SK-N-SH treated with all-trans-retinoic acid at 6 μM for 48 hours (cell line): ENCODE data around the gene SYNPO.

Experiments used
- CREB5 ChIP-seq: fragments of 250-450 bp; sonication (Bioruptor Pico); IDR thresholded peaks from 2 replicates; pipeline ENCODE4 v1.5.1; 2020; ENCODE audit warnings: low read depth, mild to moderate bottlenecking, moderate library complexity
- ESRRG ChIP-seq: fragments of 250-450 bp; sonication (Bioruptor Pico); IDR thresholded peaks from 2 replicates; pipeline ENCODE4 v1.6.1; 2021; ENCODE audit warnings: mild to moderate bottlenecking
- PATZ1 ChIP-seq: fragments of 250-450 bp; sonication (Bioruptor Pico); IDR thresholded peaks from 2 replicates; pipeline ENCODE4 v1.8.0; 2020; ENCODE audit warnings: mild to moderate bottlenecking, moderate library complexity, borderline replicate concordance
- RARB ChIP-seq: fragments of 250-450 bp; sonication (Bioruptor Pico); IDR thresholded peaks from 2 replicates; pipeline ENCODE4 v1.8.0; 2021; ENCODE audit warnings: mild to moderate bottlenecking, moderate library complexity
- TSHZ2 ChIP-seq: fragments of 250-450 bp; sonication (Bioruptor Pico); IDR thresholded peaks from 2 replicates; pipeline ENCODE4 v1.5.0; 2020; ENCODE audit warnings: mild to moderate bottlenecking, moderate library complexity
- ZNF565 ChIP-seq: fragments of 450-650 bp; formaldehyde crosslinking; conservative IDR thresholded peaks from 2 replicates; pipeline ENCODE4 v1.5.0; 2020; ENCODE audit warnings: low read depth, mild to moderate bottlenecking, moderate library complexity
- ZNF8 ChIP-seq: fragments of 450-650 bp; formaldehyde crosslinking; IDR thresholded peaks from 2 replicates; pipeline ENCODE4 v1.5.0; 2020; ENCODE audit warnings: mild to moderate bottlenecking, moderate library complexity

GRCh38 chr5:150674341-150674821 is 33.9 kb downstream of the SYNPO start:
- no peak for TF ChIP-seq ZNF565
- TF ChIP-seq RARB: no peak
- no peak for TF ChIP-seq CREB5 (CRISPR knock-in tag)
- no peak for TF ChIP-seq ESRRG (CRISPR knock-in tag)
- no peak for TF ChIP-seq TSHZ2
- no peak for TF ChIP-seq ZNF8 (CRISPR knock-in tag)
- TF ChIP-seq PATZ1: no peak
